ENCODE results near the gene WFIKKN1. TPM values are rescaled to one million over a fixed set of nuclear protein-coding genes. Genes with fewer than 3 reads are reported as not detected.

Gene WFIKKN1
- total RNA-seq, 1 experiment from 2014 or later, result 4.5 TPM

- DNase-seq, result no peak
- Histone ChIP-seq H3K36me3 (replicated peaks; ENCODE audit: control insufficient read depth, insufficient read depth, low read length) (peaks cover 17% of the 10 kb centered on the region), H3K27me3 (ENCODE audit: control insufficient read depth, insufficient read depth, low read length) (no peaks in the 10 kb centered on the region), H3K4me3 (ENCODE audit: insufficient read depth, low read depth, low read length) (no peak overlapping the region)
These were observed 42.1 kb downstream of the WFIKKN1 start for GRCh38 chr16:672851-673250.

GRCh38 chr16:673399-673991 lies 42.7 kb downstream of the WFIKKN1 start:
- no peak for DNase-seq
- Histone ChIP-seq H3K4me3 (ENCODE audit: insufficient read depth, low read depth, low read length) (no peak overlapping the region), H3K27me3 (ENCODE audit: control insufficient read depth, insufficient read depth, low read length) (no peaks in the 10 kb centered on the region), H3K36me3 (replicated peaks; ENCODE audit: control insufficient read depth, insufficient read depth, low read length) (peaks cover 17% of the 10 kb centered on the region)

GRCh38 chr16:674214-674881 lies 43.6 kb downstream of the WFIKKN1 start:
- Histone ChIP-seq H3K4me3 (ENCODE audit: insufficient read depth, low read depth, low read length) (no peak overlapping the region), H3K36me3 (replicated peaks; ENCODE audit: control insufficient read depth, insufficient read depth, low read length) (peaks cover 14% of the 10 kb centered on the region), H3K27me3 (ENCODE audit: control insufficient read depth, insufficient read depth, low read length) (no peaks in the 10 kb centered on the region)
- DNase-seq, result peak; percentile 69

- DNase-seq, result peak; percentile 92
- H3K27me3 ChIP-seq (ENCODE audit: control insufficient read depth, insufficient read depth, low read length), result no peaks in the 10 kb centered on the region
- H3K4me3 ChIP-seq (ENCODE audit: insufficient read depth, low read depth, low read length), result peak within 1 kb of the TSS; percentile 47
- H3K36me3 ChIP-seq (replicated peaks; ENCODE audit: control insufficient read depth, insufficient read depth, low read length), result peaks cover 9% of the 10 kb centered on the region
These were observed 44.4 kb downstream of the WFIKKN1 start, which contains the start of gene RHBDL1 for GRCh38 chr16:674968-675883. RHBDL1 (plus strand) TSS chr16:675671; CDS start chr16:675791, 120 bp downstream.

GRCh38 chr16:675884-676564 lies 45.2 kb downstream of the WFIKKN1 start:
- Histone ChIP-seq H3K4me3 (ENCODE audit: insufficient read depth, low read depth, low read length) (peak overlapping the region; percentile 47; the same call in 1 of the 2 replicates), H3K36me3 (replicated peaks; ENCODE audit: control insufficient read depth, insufficient read depth, low read length) (peaks cover 6% of the 10 kb centered on the region), H3K27me3 (ENCODE audit: control insufficient read depth, insufficient read depth, low read length) (no peaks in the 10 kb centered on the region)
- no peak for DNase-seq

GRCh38 chr16:676565-676902 lies 45.7 kb downstream of the WFIKKN1 start:
- Histone ChIP-seq H3K4me3 (ENCODE audit: insufficient read depth, low read depth, low read length) (no peak overlapping the region), H3K27me3 (ENCODE audit: control insufficient read depth, insufficient read depth, low read length) (no peaks in the 10 kb centered on the region), H3K36me3 (replicated peaks; ENCODE audit: control insufficient read depth, insufficient read depth, low read length) (peaks cover 5% of the 10 kb centered on the region)
- no peak for DNase-seq

GRCh38 chr16:676913-677312 lies 46.1 kb downstream of the WFIKKN1 start:
- DNase-seq, result peak; percentile 76
- Histone ChIP-seq H3K36me3 (replicated peaks; ENCODE audit: control insufficient read depth, insufficient read depth, low read length) (peaks cover 7% of the 10 kb centered on the region), H3K4me3 (ENCODE audit: insufficient read depth, low read depth, low read length) (no peak overlapping the region), H3K27me3 (ENCODE audit: control insufficient read depth, insufficient read depth, low read length) (no peaks in the 10 kb centered on the region)

GRCh38 chr16:677316-678190 lies 46.8 kb downstream of the WFIKKN1 start:
- peak; percentile 89 for DNase-seq
- H3K27me3 ChIP-seq (ENCODE audit: control insufficient read depth, insufficient read depth, low read length), result no peaks in the 10 kb centered on the region
- peaks cover 13% of the 10 kb centered on the region for H3K36me3 ChIP-seq (replicated peaks; ENCODE audit: control insufficient read depth, insufficient read depth, low read length)
- no peak overlapping the region for H3K4me3 ChIP-seq (ENCODE audit: insufficient read depth, low read depth, low read length)

- Histone ChIP-seq H3K4me3 (ENCODE audit: insufficient read depth, low read depth, low read length) (no peak overlapping the region), H3K36me3 (replicated peaks; ENCODE audit: control insufficient read depth, insufficient read depth, low read length) (peaks cover 11% of the 10 kb centered on the region), H3K27me3 (ENCODE audit: control insufficient read depth, insufficient read depth, low read length) (no peaks in the 10 kb centered on the region)
- DNase-seq, result no peak
These were observed 47.5 kb downstream of the WFIKKN1 start for GRCh38 chr16:678209-678857.

- DNase-seq, result peak; percentile 91
- no peaks in the 10 kb centered on the region for H3K27me3 ChIP-seq (ENCODE audit: control insufficient read depth, insufficient read depth, low read length)
- peaks cover 11% of the 10 kb centered on the region for H3K36me3 ChIP-seq (replicated peaks; ENCODE audit: control insufficient read depth, insufficient read depth, low read length)
- peak overlapping the region; percentile 65 for H3K4me3 ChIP-seq (ENCODE audit: insufficient read depth, low read depth, low read length)
These were observed 48.4 kb downstream of the WFIKKN1 start for GRCh38 chr16:678858-679813.

- DNase-seq, result peak; percentile 99
- no peaks in the 10 kb centered on the region for H3K27me3 ChIP-seq (ENCODE audit: control insufficient read depth, insufficient read depth, low read length)
- peak within 1 kb of the TSS; percentile 90 for H3K4me3 ChIP-seq (ENCODE audit: insufficient read depth, low read depth, low read length)
- peaks cover 11% of the 10 kb centered on the region for H3K36me3 ChIP-seq (replicated peaks; ENCODE audit: control insufficient read depth, insufficient read depth, low read length)
These were observed 49.2 kb downstream of the WFIKKN1 start, which contains the start of gene STUB1 for GRCh38 chr16:679814-680624. STUB1 (plus strand) TSS chr16:680410; CDS start chr16:680526, 116 bp downstream.

GRCh38 chr16:680625-680945 lies 49.8 kb downstream of the WFIKKN1 start:
- H3K36me3 ChIP-seq (replicated peaks; ENCODE audit: control insufficient read depth, insufficient read depth, low read length), result peaks cover 11% of the 10 kb centered on the region
- peak; percentile 73 for DNase-seq
- peak overlapping the region; percentile 90 for H3K4me3 ChIP-seq (ENCODE audit: insufficient read depth, low read depth, low read length)
- no peaks in the 10 kb centered on the region for H3K27me3 ChIP-seq (ENCODE audit: control insufficient read depth, insufficient read depth, low read length)

Data from H7 (cell line).